GM10266 (cell line): Measurements from ENCODE around the gene NDOR1.

Experiments
- DNase-seq: peaks from one replicate; pipeline ENCODE4 v3.0.0; 2012; ENCODE audit errors: extremely low spot score
- CTCF ChIP-seq: IDR thresholded peaks from 2 replicates; pipeline ENCODE4 v1.5.1; 2012; ENCODE audit warnings: mild to moderate bottlenecking, low read depth; ENCODE audit not compliant: control insufficient read depth, insufficient read depth; ENCODE audit errors: missing control alignments

The NDOR1 gene

GRCh38 chr9:137225699-137226331 lies 20.3 kb downstream of the NDOR1 start:
- TF ChIP-seq CTCF: no peak
- no peak for DNase-seq

GRCh38 chr9:137226338-137227053 lies 21.0 kb downstream of the NDOR1 start:
- TF ChIP-seq CTCF: no peak

GRCh38 chr9:137227054-137227852 lies 21.8 kb downstream of the NDOR1 start, which contains the start of gene RNF224:
Gene RNF224, plus strand, starts transcription at chr9:137227502. Its CDS starts 834 bp downstream, at chr9:137228336.
- TF ChIP-seq CTCF: peak; percentile 96
- DNase-seq: peak; percentile 88

More at GRCh38 chr9:137226338-137227053, 21.0 kb downstream of the NDOR1 start:
- no peak for DNase-seq

- no peak for DNase-seq
- no peak for TF ChIP-seq CTCF
Observed at GRCh38 chr9:137227853-137228505, 22.5 kb downstream of the NDOR1 start.

GRCh38 chr9:137228506-137228967 lies 23.0 kb downstream of the NDOR1 start:
- no peak for TF ChIP-seq CTCF
- no peak for DNase-seq

- no peak for DNase-seq
- TF ChIP-seq CTCF: no peak
Observed at GRCh38 chr9:137228968-137229896, 23.7 kb downstream of the NDOR1 start.
